ENCODE measurements around the gene SEMA7A. TPM values are rescaled to one million over a fixed set of nuclear protein-coding genes. Genes with fewer than 3 reads are reported as not detected.

Gene SEMA7A
- total RNA-seq, 4 donors from 2014 or later, result 0.20 to 5.6 (median 3.1) TPM

DNA sequence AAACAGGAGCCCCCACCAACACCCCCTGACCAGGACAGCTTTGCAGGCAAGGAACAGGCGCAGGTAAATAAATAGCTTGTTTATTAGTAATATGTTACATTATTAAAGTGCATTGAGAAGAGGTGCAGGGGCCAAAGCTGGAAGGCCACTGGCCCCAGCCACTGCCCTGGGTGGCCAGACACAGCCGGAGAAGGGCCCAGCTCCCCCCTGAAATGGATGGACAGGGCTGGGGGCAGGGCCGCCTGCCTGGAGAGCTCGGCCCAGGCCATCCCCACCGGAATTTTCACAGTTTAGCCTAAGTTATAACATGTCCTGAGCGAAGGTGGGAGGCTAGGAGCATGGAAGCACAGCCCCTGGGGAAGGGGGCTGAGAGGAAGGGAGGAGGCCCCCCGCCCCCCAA lies 24.5 kb downstream of the SEMA7A start:
- Histone ChIP-seq H3K27ac (no peak overlapping the region), H3K4me3 (no peak overlapping the region), H3K27me3 (no peaks in the 10 kb centered on the region), H3K36me3 (no peaks in the 10 kb centered on the region), H3K4me1 (no peaks in the 10 kb centered on the region), H3K9me3 (no peaks in the 10 kb centered on the region)
- in situ Hi-C loops (cut with MboI; ENCODE audit: low pct_ligation_motif_present in 1 of 4, low pct_unique_long_range_greater_than_20kb in 1 of 4, low sequenced_read_pairs in 3 of 4), result no loop called here
- TF ChIP-seq POLR2A (IDR thresholded peaks at IDR 0.05) (no peak), POLR2AphosphoS5 (IDR thresholded peaks at IDR 0.05) (no peak), EP300 (IDR thresholded peaks at IDR 0.05; ENCODE audit: low read depth) (no peak)
- TF ChIP-seq, protein P1, sequence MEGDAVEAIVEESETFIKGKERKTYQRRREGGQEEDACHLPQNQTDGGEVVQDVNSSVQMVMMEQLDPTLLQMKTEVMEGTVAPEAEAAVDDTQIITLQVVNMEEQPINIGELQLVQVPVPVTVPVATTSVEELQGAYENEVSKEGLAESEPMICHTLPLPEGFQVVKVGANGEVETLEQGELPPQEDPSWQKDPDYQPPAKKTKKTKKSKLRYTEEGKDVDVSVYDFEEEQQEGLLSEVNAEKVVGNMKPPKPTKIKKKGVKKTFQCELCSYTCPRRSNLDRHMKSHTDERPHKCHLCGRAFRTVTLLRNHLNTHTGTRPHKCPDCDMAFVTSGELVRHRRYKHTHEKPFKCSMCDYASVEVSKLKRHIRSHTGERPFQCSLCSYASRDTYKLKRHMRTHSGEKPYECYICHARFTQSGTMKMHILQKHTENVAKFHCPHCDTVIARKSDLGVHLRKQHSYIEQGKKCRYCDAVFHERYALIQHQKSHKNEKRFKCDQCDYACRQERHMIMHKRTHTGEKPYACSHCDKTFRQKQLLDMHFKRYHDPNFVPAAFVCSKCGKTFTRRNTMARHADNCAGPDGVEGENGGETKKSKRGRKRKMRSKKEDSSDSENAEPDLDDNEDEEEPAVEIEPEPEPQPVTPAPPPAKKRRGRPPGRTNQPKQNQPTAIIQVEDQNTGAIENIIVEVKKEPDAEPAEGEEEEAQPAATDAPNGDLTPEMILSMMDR (IDR thresholded peaks at IDR 0.05), result no peak
- 85 to 100% methylated on average over 1 to 7 of the region's 7 CpGs for WGBS, 2 donors (ENCODE audit: low coverage in 1 of 2)
- DNase-seq, result no peak
- intact Hi-C loops (cut with DNase I; ENCODE audit: low total_unique reads), result no loop called here

DNA sequence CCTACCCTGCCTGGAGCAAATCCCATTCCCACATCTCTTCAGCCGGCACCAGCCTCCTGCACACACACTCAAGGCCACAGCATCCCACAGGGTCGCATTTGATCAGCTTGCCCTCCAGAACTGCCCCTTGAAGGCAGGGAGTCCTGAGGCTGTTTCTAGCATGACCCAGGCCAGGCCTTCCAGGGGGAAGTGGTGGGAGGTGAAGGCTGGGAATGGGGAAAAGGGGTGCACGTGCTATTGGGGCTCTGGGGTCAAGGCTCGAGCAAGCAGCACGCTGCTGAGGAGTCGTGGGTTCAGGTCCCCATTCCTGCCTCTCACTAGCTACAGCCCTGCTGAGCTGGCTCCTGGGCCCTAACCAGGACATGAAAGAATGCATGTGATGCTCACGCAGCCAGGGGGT lies 24.9 kb downstream of the SEMA7A start:
- no peaks in the 10 kb centered on the region for H3K27me3 ChIP-seq
- H3K9me3 ChIP-seq, result no peaks in the 10 kb centered on the region
- DNase-seq, result no peak
- TF ChIP-seq, protein P1 (IDR thresholded peaks at IDR 0.05), result no peak
- TF ChIP-seq POLR2A (IDR thresholded peaks at IDR 0.05) (no peak), POLR2AphosphoS5 (IDR thresholded peaks at IDR 0.05) (no peak), EP300 (IDR thresholded peaks at IDR 0.05; ENCODE audit: low read depth) (no peak)
- intact Hi-C loops (cut with DNase I; ENCODE audit: low total_unique reads) (no loop called here), in situ Hi-C loops (cut with MboI; ENCODE audit: low pct_ligation_motif_present in 1 of 4, low pct_unique_long_range_greater_than_20kb in 1 of 4, low sequenced_read_pairs in 3 of 4) (no loop called here)
- no peaks in the 10 kb centered on the region for H3K36me3 ChIP-seq
- H3K4me3 ChIP-seq, result no peak overlapping the region
- H3K4me1 ChIP-seq, result no peaks in the 10 kb centered on the region
- no peak overlapping the region for H3K27ac ChIP-seq
- 75 to 80% methylated on average over 1 to 7 of the region's 7 CpGs for WGBS, 2 donors (ENCODE audit: low coverage in 1 of 2)

DNA sequence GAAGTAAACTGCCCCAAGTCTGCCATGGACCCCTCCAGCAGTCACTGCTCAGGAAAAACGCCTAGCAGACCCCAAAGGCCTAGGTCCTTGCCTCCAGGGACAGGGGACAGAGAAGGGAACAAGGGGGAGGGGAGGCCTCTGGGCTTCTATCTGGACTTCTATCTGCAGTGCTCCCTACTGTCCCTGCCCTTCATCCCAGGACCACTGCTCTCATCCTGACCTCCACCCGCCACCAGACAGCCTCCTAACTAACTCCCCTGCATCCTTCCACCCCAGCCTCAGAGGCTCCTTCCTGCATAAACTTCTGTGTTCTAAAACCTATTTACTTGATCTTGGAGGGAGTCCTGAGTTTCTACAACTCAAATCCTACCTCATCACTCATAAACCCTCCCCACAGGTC lies 25.4 kb downstream of the SEMA7A start:
- intact Hi-C loops (cut with DNase I; ENCODE audit: low total_unique reads) (no loop called here), in situ Hi-C loops (cut with MboI; ENCODE audit: low pct_ligation_motif_present in 1 of 4, low pct_unique_long_range_greater_than_20kb in 1 of 4, low sequenced_read_pairs in 3 of 4) (no loop called here)
- no peak for TF ChIP-seq EP300 (IDR thresholded peaks at IDR 0.05; ENCODE audit: low read depth)
- no peak for TF ChIP-seq POLR2A (IDR thresholded peaks at IDR 0.05)
- TF ChIP-seq, protein P1 (IDR thresholded peaks at IDR 0.05), result no peak
- no peak for TF ChIP-seq POLR2AphosphoS5 (IDR thresholded peaks at IDR 0.05)
- Histone ChIP-seq H3K9me3 (no peaks in the 10 kb centered on the region), H3K4me1 (no peaks in the 10 kb centered on the region), H3K27me3 (no peaks in the 10 kb centered on the region), H3K27ac (no peak overlapping the region), H3K4me3 (no peak overlapping the region), H3K36me3 (no peaks in the 10 kb centered on the region)
- WGBS, 2 donors (ENCODE audit: low coverage in 1 of 2), result 67 to 100% methylated on average over 1 to 2 of the region's 2 CpGs
- DNase-seq, result no peak

DNA sequence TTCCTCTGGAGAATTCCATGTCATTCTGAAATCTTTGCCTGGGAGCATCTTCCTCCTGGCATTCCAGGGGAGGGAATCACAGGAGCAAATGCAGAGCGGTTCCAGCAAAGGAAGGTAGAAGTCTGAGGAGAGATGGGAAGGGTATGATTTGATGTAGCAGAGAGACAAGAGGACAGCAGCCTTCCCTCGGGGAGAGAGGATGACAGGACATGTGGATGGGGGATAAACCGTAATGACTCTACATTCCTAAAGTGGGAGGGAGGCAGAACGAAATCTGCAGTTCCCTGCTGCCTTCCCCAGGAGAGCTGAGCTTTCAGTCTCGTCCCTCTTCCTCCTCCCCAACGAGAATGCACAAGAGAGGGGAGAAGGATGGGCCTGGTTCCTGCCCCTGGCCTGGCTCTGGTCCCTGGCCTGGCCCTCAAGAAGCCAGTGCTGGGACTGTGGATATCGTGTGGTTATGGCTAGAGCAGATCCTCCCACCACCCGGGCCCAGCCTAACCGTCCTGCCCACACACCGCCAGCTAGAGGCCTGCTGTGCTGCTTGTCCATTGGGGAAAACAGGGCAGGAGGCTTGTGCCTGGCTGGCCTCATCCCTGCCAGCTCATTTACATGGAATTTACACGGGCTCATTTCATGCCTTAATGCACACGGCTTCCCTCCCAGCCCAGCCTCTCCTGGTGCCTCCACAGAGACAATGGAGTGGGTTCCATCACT lies 26.6 kb downstream of the SEMA7A start:
- H3K4me1 ChIP-seq, result peaks cover 0 to 7% (median 0%) of the 10 kb centered on the region in 4 donors
- H3K27me3 ChIP-seq, result no peaks in the 10 kb centered on the region
- TF ChIP-seq POLR2A (IDR thresholded peaks at IDR 0.05) (no peak), EP300 (IDR thresholded peaks at IDR 0.05; ENCODE audit: low read depth) (no peak)
- TF ChIP-seq, protein P1 (IDR thresholded peaks at IDR 0.05), result no peak
- DNase-seq, result no peak
- no peak overlapping the region for H3K27ac ChIP-seq
- in situ Hi-C loops (cut with MboI; ENCODE audit: low pct_ligation_motif_present in 1 of 4, low pct_unique_long_range_greater_than_20kb in 1 of 4, low sequenced_read_pairs in 3 of 4), result no loop called here
- H3K4me3 ChIP-seq, result no peak overlapping the region
- intact Hi-C loops (cut with DNase I; ENCODE audit: low total_unique reads), result no loop called here
- 30 to 54% methylated on average over 2 to 12 of the region's 12 CpGs for WGBS, 2 donors (ENCODE audit: low coverage in 1 of 2)
- no peaks in the 10 kb centered on the region for H3K9me3 ChIP-seq
- H3K36me3 ChIP-seq, result no peaks in the 10 kb centered on the region

Data from transverse colon (tissue), 4 donors.